ENCODE results near the gene IGSF6. TPM values are rescaled to one million over a fixed set of nuclear protein-coding genes. Genes with fewer than 3 reads are reported as not detected.
A peak's percentile ranks its signal among the peaks of the same experiment; 100 is the strongest.

IGSF6 gene
- total and polyA plus RNA-seq, 2 experiments from 2014 or later = 0.13 TPM; not detected in 1

DNA sequence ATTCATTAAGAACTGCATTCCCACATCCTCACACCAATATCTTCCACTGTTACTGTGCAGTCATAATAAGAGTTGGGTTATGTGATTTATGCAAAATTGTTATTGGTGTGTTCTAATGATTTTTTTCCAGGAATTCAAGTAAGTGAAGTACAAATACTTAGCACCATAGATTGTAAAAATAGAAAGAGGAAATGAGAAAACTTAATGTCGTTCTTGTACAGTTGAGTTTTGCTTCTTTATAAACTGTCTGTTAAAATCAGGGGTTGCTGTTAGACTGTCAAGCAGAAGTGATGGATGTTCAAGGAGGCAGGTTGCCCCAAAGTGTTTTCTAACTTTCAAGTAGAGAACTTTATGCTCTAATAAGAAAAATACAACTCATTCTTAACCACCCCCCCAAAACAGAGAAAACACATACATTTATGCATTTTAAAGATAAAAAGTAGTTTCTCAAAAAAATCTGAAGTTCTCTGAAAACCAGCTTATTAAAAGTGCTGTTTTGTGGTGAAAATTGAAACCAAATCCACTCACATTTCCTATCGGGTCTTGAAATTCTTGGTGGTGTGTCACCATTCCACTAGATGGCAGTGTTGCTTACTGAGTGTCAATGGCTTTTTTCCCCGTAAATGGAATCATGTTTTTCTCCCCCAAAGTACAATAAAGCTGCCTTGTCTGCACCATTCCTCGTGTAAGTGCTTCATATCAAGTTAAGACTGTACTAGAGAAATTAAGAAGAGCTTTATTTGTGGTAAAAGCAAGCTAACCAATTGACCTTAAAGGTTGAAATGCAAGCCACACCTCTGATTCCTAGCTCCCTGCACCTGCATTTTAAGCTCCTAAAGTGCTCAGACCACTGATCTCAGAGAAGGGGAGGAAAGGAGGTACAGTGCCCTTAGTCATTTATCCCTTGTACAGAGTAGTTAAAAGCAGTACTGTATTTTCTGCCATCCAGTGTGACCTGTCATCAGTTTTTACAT, 4.7 kb upstream of the IGSF6 start:
- Histone ChIP-seq H3K27me3 (no peaks in the 10 kb centered on the region), H3K9me3 (ENCODE audit: low read depth) (no peaks in the 10 kb centered on the region), H3K4me1 (ENCODE audit: low read depth) (no peaks in the 10 kb centered on the region), H3K36me3 (peaks cover 3% of the 10 kb centered on the region), H3K27ac (no peak overlapping the region), H3K4me3 (no peak overlapping the region)
- TF ChIP-seq, protein P1, sequence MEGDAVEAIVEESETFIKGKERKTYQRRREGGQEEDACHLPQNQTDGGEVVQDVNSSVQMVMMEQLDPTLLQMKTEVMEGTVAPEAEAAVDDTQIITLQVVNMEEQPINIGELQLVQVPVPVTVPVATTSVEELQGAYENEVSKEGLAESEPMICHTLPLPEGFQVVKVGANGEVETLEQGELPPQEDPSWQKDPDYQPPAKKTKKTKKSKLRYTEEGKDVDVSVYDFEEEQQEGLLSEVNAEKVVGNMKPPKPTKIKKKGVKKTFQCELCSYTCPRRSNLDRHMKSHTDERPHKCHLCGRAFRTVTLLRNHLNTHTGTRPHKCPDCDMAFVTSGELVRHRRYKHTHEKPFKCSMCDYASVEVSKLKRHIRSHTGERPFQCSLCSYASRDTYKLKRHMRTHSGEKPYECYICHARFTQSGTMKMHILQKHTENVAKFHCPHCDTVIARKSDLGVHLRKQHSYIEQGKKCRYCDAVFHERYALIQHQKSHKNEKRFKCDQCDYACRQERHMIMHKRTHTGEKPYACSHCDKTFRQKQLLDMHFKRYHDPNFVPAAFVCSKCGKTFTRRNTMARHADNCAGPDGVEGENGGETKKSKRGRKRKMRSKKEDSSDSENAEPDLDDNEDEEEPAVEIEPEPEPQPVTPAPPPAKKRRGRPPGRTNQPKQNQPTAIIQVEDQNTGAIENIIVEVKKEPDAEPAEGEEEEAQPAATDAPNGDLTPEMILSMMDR (IDR thresholded peaks at IDR 0.05; ENCODE audit: low read depth, low read length) = peak; percentile 86
- DNase-seq (ENCODE audit: low read depth in 1 of 2, low spot score in 1 of 2) = peak; percentile 45 to 74

DNA sequence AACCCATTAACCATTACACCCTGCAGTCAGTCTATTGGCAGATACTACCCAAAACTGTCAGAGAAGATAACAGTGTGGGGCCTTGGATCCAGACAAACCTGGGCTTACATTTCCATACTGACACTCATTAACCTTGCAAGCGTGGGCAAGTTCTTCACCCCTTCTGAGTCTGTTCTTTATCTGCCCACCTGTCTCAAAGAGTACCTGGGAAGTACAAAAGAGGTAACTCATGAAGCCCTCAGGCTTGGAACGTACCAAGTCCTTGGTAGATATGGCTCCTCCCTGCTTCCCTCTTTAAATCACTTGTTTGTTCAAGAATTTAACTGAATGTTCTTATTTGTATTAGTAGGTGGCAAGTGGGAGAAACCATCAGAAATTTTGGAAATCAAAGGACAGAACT, 2.5 kb upstream of the IGSF6 start:
- DNase-seq (ENCODE audit: low read depth in 1 of 2, low spot score in 1 of 2) = no peak
- Histone ChIP-seq H3K36me3 (peaks cover 3% of the 10 kb centered on the region), H3K27me3 (no peaks in the 10 kb centered on the region), H3K4me1 (ENCODE audit: low read depth) (no peaks in the 10 kb centered on the region), H3K4me3 (no peak overlapping the region), H3K27ac (no peak overlapping the region), H3K9me3 (ENCODE audit: low read depth) (no peaks in the 10 kb centered on the region)
- TF ChIP-seq, protein P1 (IDR thresholded peaks at IDR 0.05; ENCODE audit: low read depth, low read length) = no peak

DNA sequence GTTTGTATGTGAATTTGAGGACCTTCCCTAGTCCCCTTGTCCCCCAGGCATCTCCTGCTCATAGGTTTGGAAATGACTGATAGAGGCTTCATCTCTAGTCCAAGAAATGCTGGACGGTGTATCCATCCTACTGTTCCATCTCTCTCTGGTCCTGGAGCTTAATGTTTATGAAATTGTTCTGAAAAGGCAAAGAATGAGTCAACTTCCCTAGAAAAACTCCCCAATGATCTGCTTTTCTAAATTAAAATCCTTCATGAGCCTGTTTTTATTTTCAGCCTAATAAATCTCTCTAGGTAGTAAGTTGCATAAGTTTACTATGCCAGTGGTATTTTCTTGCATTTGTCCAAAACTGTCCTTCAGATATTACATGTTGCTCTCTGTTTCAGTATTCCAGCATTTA, 2.1 kb upstream of the IGSF6 start:
- no peak overlapping the region for H3K27ac ChIP-seq
- no peak overlapping the region for H3K4me3 ChIP-seq
- no peaks in the 10 kb centered on the region for H3K4me1 ChIP-seq (ENCODE audit: low read depth)
- TF ChIP-seq, protein P1 (IDR thresholded peaks at IDR 0.05; ENCODE audit: low read depth, low read length) = no peak
- H3K9me3 ChIP-seq (ENCODE audit: low read depth) = no peaks in the 10 kb centered on the region
- H3K27me3 ChIP-seq = no peaks in the 10 kb centered on the region
- H3K36me3 ChIP-seq = peaks cover 3% of the 10 kb centered on the region
- no peak for DNase-seq (ENCODE audit: low read depth in 1 of 2, low spot score in 1 of 2)

DNA sequence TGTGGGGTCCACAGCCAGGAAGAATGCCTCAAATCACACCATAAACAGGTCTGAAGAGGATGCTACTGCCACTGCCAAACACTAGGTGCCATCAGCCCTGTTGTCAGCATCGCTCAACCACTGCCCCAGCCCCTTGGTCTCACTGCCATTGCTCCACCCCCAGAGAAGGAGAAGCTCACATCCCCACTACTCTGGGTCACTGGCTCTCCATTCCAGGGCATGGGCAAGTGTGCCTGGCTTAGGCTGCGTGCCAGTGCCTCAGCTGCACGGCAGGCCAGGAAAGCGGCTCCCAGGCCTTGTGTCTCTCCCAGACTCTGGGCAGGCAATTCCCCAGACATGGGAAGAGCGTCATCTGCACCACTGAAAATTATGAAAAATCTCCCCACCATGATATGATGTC, 1.2 kb upstream of the IGSF6 start:
- no peak overlapping the region for H3K27ac ChIP-seq
- no peaks in the 10 kb centered on the region for H3K9me3 ChIP-seq (ENCODE audit: low read depth)
- no peak for DNase-seq (ENCODE audit: low read depth in 1 of 2, low spot score in 1 of 2)
- TF ChIP-seq, protein P1 (IDR thresholded peaks at IDR 0.05; ENCODE audit: low read depth, low read length) = no peak
- H3K27me3 ChIP-seq = no peaks in the 10 kb centered on the region
- no peak overlapping the region for H3K4me3 ChIP-seq
- H3K36me3 ChIP-seq = peaks cover 3% of the 10 kb centered on the region
- H3K4me1 ChIP-seq (ENCODE audit: low read depth) = no peaks in the 10 kb centered on the region

DNA sequence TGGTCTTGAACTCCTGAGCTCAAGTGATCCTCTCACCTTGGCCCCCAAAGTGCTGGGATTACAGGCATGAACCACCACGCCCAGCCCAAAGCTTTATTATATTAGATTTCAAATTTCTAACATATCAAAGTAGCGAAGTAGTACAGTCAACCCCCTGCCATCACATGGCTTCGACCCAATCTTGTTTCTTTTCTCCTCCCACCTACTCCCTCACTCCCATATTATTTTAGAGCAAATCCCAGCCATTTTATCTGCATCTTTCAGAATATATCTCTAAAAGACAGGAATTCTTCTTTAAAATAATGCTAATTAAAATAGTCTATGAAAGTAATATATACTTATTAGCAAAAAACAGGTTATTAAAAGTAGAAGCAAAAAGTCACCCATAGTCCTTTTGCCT, 893 bp downstream of the IGSF6 start:
- no peaks in the 10 kb centered on the region for H3K9me3 ChIP-seq (ENCODE audit: low read depth)
- H3K36me3 ChIP-seq = peaks cover 3% of the 10 kb centered on the region
- DNase-seq (ENCODE audit: low read depth in 1 of 2, low spot score in 1 of 2) = no peak
- no peak overlapping the region for H3K27ac ChIP-seq
- H3K4me3 ChIP-seq = no peak overlapping the region
- no peaks in the 10 kb centered on the region for H3K27me3 ChIP-seq
- H3K4me1 ChIP-seq (ENCODE audit: low read depth) = no peaks in the 10 kb centered on the region
- TF ChIP-seq, protein P1 (IDR thresholded peaks at IDR 0.05; ENCODE audit: low read depth, low read length) = no peak
